KMS-11 (cell line): ENCODE data around the gene U2AF2.

ENCODE experiments used
- H2AFZ ChIP-seq: fragments of 200-600 bp; sonication (generic); 2 replicates; pipeline ENCODE4 v1.6.1; 2016; ENCODE audit warnings: antibody characterized with exemption, mixed run types, low read depth
- H3K27ac ChIP-seq: fragments of 200-600 bp; sonication (generic); 2 replicates; pipeline ENCODE4 v1.6.1; 2016; ENCODE audit warnings: mild to moderate bottlenecking, mixed run types
- H3K27me3 ChIP-seq: fragments of 200-600 bp; sonication (generic); 2 replicates; pipeline ENCODE4 v1.6.1; 2017; ENCODE audit warnings: mild to moderate bottlenecking, low read depth, mixed run types, moderate library complexity; ENCODE audit not compliant: insufficient read depth
- H3K36me3 ChIP-seq: fragments of 200-600 bp; sonication (generic); 2 replicates; pipeline ENCODE4 v1.6.1; 2017; ENCODE audit warnings: mild to moderate bottlenecking, mixed run types; ENCODE audit not compliant: insufficient read depth
- H3K4me1 ChIP-seq: fragments of 200-600 bp; sonication (generic); 2 replicates; pipeline ENCODE4 v1.6.1; 2016; ENCODE audit warnings: mild to moderate bottlenecking, low read depth, mixed run types; ENCODE audit not compliant: poor library complexity, severe bottlenecking
- H3K4me2 ChIP-seq: fragments of 200-600 bp; sonication (generic); 2 replicates; pipeline ENCODE4 v1.7.0; 2016; ENCODE audit warnings: mild to moderate bottlenecking, mixed run types
- H3K4me3 ChIP-seq: fragments of 200-600 bp; sonication (generic); IDR thresholded peaks from 2 replicates; pipeline ENCODE4 v1.6.1; 2017; ENCODE audit warnings: low read depth, low read length, mixed read lengths; ENCODE audit not compliant: insufficient read depth
- H3K79me2 ChIP-seq: fragments of 200-600 bp; sonication (generic); 2 replicates; pipeline ENCODE4 v1.6.1; 2016; ENCODE audit warnings: low read depth, mixed run types; ENCODE audit not compliant: insufficient read depth
- H3K9ac ChIP-seq: fragments of 200-600 bp; sonication (generic); 2 replicates; pipeline ENCODE4 v1.6.1; 2016; ENCODE audit warnings: mild to moderate bottlenecking, mixed run types
- H4K20me1 ChIP-seq: fragments of 200-600 bp; sonication (generic); 2 replicates; pipeline ENCODE4 v1.6.1; 2016; ENCODE audit warnings: mild to moderate bottlenecking, mixed run types; ENCODE audit not compliant: insufficient read depth
- CTCF ChIP-seq: fragments of 200-600 bp; sonication (generic); conservative IDR thresholded peaks from 2 replicates; pipeline ENCODE4 v1.6.1; 2017; ENCODE audit warnings: low read depth, mild to moderate bottlenecking, antibody characterized with exemption, low read length, moderate library complexity, mixed read lengths

Gene U2AF2

GRCh38 chr19:55620410-55621204 lies 34.2 kb upstream of the U2AF2 start:
- Histone ChIP-seq H3K4me1 (peaks cover 15% of the 10 kb centered on the region), H3K4me2 (no peak overlapping the region), H3K36me3 (no peaks in the 10 kb centered on the region), H3K4me3 (no peak overlapping the region), H3K79me2 (no peaks in the 10 kb centered on the region), H4K20me1 (no peaks in the 10 kb centered on the region), H3K9ac (no peak overlapping the region), H3K27ac (no peak overlapping the region), H2AFZ (no peak overlapping the region), H3K27me3 (no peaks in the 10 kb centered on the region)
- no peak for TF ChIP-seq CTCF

GRCh38 chr19:55621205-55621672 lies 33.6 kb upstream of the U2AF2 start:
- no peaks in the 10 kb centered on the region for H4K20me1 ChIP-seq
- no peak overlapping the region for H3K9ac ChIP-seq
- no peak for TF ChIP-seq CTCF
- no peaks in the 10 kb centered on the region for H3K36me3 ChIP-seq
- H3K4me3 ChIP-seq: no peak overlapping the region
- peaks cover 15% of the 10 kb centered on the region for H3K4me1 ChIP-seq
- H2AFZ ChIP-seq: no peak overlapping the region
- H3K79me2 ChIP-seq: no peaks in the 10 kb centered on the region
- no peaks in the 10 kb centered on the region for H3K27me3 ChIP-seq
- no peak overlapping the region for H3K4me2 ChIP-seq
- no peak overlapping the region for H3K27ac ChIP-seq

GRCh38 chr19:55621673-55622231 lies 33.1 kb upstream of the U2AF2 start:
- Histone ChIP-seq H2AFZ (no peak overlapping the region), H3K27ac (no peak overlapping the region), H3K4me1 (peaks cover 15% of the 10 kb centered on the region), H3K4me3 (no peak overlapping the region), H3K9ac (no peak overlapping the region), H3K36me3 (no peaks in the 10 kb centered on the region), H3K27me3 (no peaks in the 10 kb centered on the region), H3K4me2 (no peak overlapping the region), H3K79me2 (no peaks in the 10 kb centered on the region), H4K20me1 (no peaks in the 10 kb centered on the region)
- TF ChIP-seq CTCF: no peak

- Histone ChIP-seq H3K79me2 (no peaks in the 10 kb centered on the region), H3K9ac (no peak overlapping the region), H3K27ac (no peak overlapping the region), H3K27me3 (no peaks in the 10 kb centered on the region; the same call in 1 of the 2 replicates), H4K20me1 (no peaks in the 10 kb centered on the region), H3K36me3 (no peaks in the 10 kb centered on the region), H3K4me1 (peaks cover 15% of the 10 kb centered on the region), H3K4me3 (no peak overlapping the region), H3K4me2 (no peak overlapping the region), H2AFZ (no peak overlapping the region)
- TF ChIP-seq CTCF: no peak
Measured at GRCh38 chr19:55622242-55622969, 32.4 kb upstream of the U2AF2 start.
